Measurements from ENCODE around the gene FOXP1. TPM values are rescaled to one million over a fixed set of nuclear protein-coding genes. Genes with fewer than 3 reads are reported as not detected.
A peak's percentile ranks its signal among the peaks of the same experiment; 100 is the strongest.

FOXP1 gene
- total RNA-seq, 4 donors from 2014 or later = 103 to 173 (median 140) TPM

GRCh38 chr3:71378509-71378908 lies 205.0 kb downstream of the FOXP1 start:
- DNase-seq = no peak
- no peaks in the 10 kb centered on the region for H3K27me3 ChIP-seq
- H3K36me3 ChIP-seq = no peaks in the 10 kb centered on the region
- TF ChIP-seq CTCF (IDR thresholded peaks at IDR 0.05) (no peak), POLR2A (IDR thresholded peaks at IDR 0.05) (no peak)
- H3K27ac ChIP-seq = no peak overlapping the region
- H3K9me3 ChIP-seq = no peaks in the 10 kb centered on the region
- no peaks in the 10 kb centered on the region for H3K4me1 ChIP-seq
- no peak overlapping the region for H3K4me3 ChIP-seq

GRCh38 chr3:71376911-71377310 lies 206.6 kb downstream of the FOXP1 start:
- H3K9me3 ChIP-seq = no peaks in the 10 kb centered on the region
- H3K36me3 ChIP-seq = no peaks in the 10 kb centered on the region
- DNase-seq = no peak
- H3K4me3 ChIP-seq = no peak overlapping the region
- TF ChIP-seq CTCF (IDR thresholded peaks at IDR 0.05) (no peak), POLR2A (IDR thresholded peaks at IDR 0.05) (no peak)
- H3K27me3 ChIP-seq = no peaks in the 10 kb centered on the region
- no peak overlapping the region for H3K27ac ChIP-seq
- H3K4me1 ChIP-seq = peaks cover 0 to 8% (median 0%) of the 10 kb centered on the region in 4 donors

GRCh38 chr3:71376503-71376902 lies 207.0 kb downstream of the FOXP1 start:
- DNase-seq = no peak

GRCh38 chr3:71374582-71374981 lies 208.9 kb downstream of the FOXP1 start:
- no peak for TF ChIP-seq CTCF (IDR thresholded peaks at IDR 0.05)
- no peak for TF ChIP-seq POLR2A (IDR thresholded peaks at IDR 0.05)
- H3K9me3 ChIP-seq = no peaks in the 10 kb centered on the region
- H3K36me3 ChIP-seq = no peaks in the 10 kb centered on the region
- H3K4me3 ChIP-seq = no peak overlapping the region
- H3K4me1 ChIP-seq = peaks cover 0 to 21% (median 0%) of the 10 kb centered on the region in 4 donors
- no peaks in the 10 kb centered on the region for H3K27me3 ChIP-seq
- no peak for DNase-seq
- H3K27ac ChIP-seq = no peak overlapping the region

More at GRCh38 chr3:71376503-71376902, 207.0 kb downstream of the FOXP1 start:
- Histone ChIP-seq H3K4me3 (no peak overlapping the region), H3K4me1 (peaks cover 0 to 8% (median 0%) of the 10 kb centered on the region in 4 donors), H3K9me3 (no peaks in the 10 kb centered on the region), H3K27ac (peak overlapping the region in 1 of 4 donors; percentile 15), H3K27me3 (no peaks in the 10 kb centered on the region), H3K36me3 (no peaks in the 10 kb centered on the region)
- TF ChIP-seq CTCF (IDR thresholded peaks at IDR 0.05) = no peak
- no peak for TF ChIP-seq POLR2A (IDR thresholded peaks at IDR 0.05)

- Histone ChIP-seq H3K36me3 (no peaks in the 10 kb centered on the region), H3K4me1 (peaks cover 0 to 21% (median 0%) of the 10 kb centered on the region in 4 donors), H3K4me3 (no peak overlapping the region), H3K27me3 (no peaks in the 10 kb centered on the region), H3K9me3 (no peaks in the 10 kb centered on the region), H3K27ac (no peak overlapping the region)
- DNase-seq = no peak
- TF ChIP-seq POLR2A (IDR thresholded peaks at IDR 0.05) (no peak), CTCF (IDR thresholded peaks at IDR 0.05) (no peak)
Measured at GRCh38 chr3:71372911-71373637, 210.5 kb downstream of the FOXP1 start.
